ENCODE data around the gene MYO3B. TPM values are rescaled to one million over a fixed set of nuclear protein-coding genes. Genes with fewer than 3 reads are reported as not detected.

Gene MYO3B
- polyA plus RNA-seq, 1 of the 3 experiments (the other 2 are of a cell fraction): not detected

GRCh38 chr2:170553748-170554147 is 375.8 kb downstream of the MYO3B start:
- Histone ChIP-seq H3K4me2 (no peak overlapping the region), H3F3A (replicated peaks; ENCODE audit: insufficient read depth) (peaks cover 4% of the 10 kb centered on the region), H3K36me3 (replicated peaks in 1 of 2; ENCODE audit: control insufficient read depth in 1 of 2, insufficient read depth in 2 of 2, low read length in 1 of 2) (no peaks in the 10 kb centered on the region), H3K27me3 (ENCODE audit: insufficient read depth) (no peaks in the 10 kb centered on the region), H3K9me3 (no peaks in the 10 kb centered on the region), H3K9ac (no peak overlapping the region), H3K4me3 (ENCODE audit: low read depth in 2 of 2, low read length in 1 of 2) (no peak overlapping the region), H3K9me2 (no peaks in the 10 kb centered on the region), H2AFZ (ENCODE audit: low read depth) (no peak overlapping the region), H4K20me1 (ENCODE audit: insufficient read depth) (no peaks in the 10 kb centered on the region), H3K27ac (ENCODE audit: low read depth in 2 of 2, low read length in 1 of 2) (no peak overlapping the region), H3K4me1 (ENCODE audit: control insufficient read depth in 1 of 2, insufficient read depth in 2 of 2, low read depth in 1 of 2, low read length in 1 of 2) (no peaks in the 10 kb centered on the region), H3K79me2 (ENCODE audit: insufficient read depth) (no peaks in the 10 kb centered on the region)
- TF ChIP-seq IRF3 (IDR thresholded peaks at IDR 0.05; ENCODE audit: low read depth, low read length) (no peak), POLR2AphosphoS5 (IDR thresholded peaks at IDR 0.05; ENCODE audit: low read depth, low read length) (no peak), ZBTB33 (IDR thresholded peaks at IDR 0.05; ENCODE audit: borderline replicate concordance, low read depth) (no peak), NFIC (IDR thresholded peaks at IDR 0.05; ENCODE audit: borderline replicate concordance) (no peak), EP300 (IDR thresholded peaks at IDR 0.05; ENCODE audit: borderline replicate concordance in 1 of 2, low read depth in 1 of 2, low read length in 1 of 2) (no peak), JUND (IDR thresholded peaks at IDR 0.05) (no peak), USF2 (IDR thresholded peaks at IDR 0.05; ENCODE audit: borderline replicate concordance, low read depth, low read length) (no peak), NRF1 (IDR thresholded peaks at IDR 0.05; ENCODE audit: low read depth, low read length) (no peak), RXRA (IDR thresholded peaks at IDR 0.05; ENCODE audit: borderline replicate concordance, low read depth) (no peak), YY1 (IDR thresholded peaks at IDR 0.05; ENCODE audit: low read depth) (no peak), RAD21 (IDR thresholded peaks at IDR 0.05; ENCODE audit: low read length) (no peak), MAX (IDR thresholded peaks at IDR 0.05; ENCODE audit: low read depth) (no peak), EZH2phosphoT487 (IDR thresholded peaks at IDR 0.05; ENCODE audit: borderline replicate concordance, low read depth) (no peak), ELF1 (IDR thresholded peaks at IDR 0.05) (no peak), CHD2 (IDR thresholded peaks at IDR 0.05; ENCODE audit: low read length, partially characterized antibody) (no peak), TCF12 (IDR thresholded peaks at IDR 0.05) (no peak), MEF2A (IDR thresholded peaks at IDR 0.05; ENCODE audit: borderline replicate concordance, low read depth) (no peak)
- ChIA-PET POLR2A (no interaction called here), CTCF (no interaction called here)
- no peak for DNase-seq
- 19% methylated on average over 4 of the region's 4 CpGs for WGBS (ENCODE audit: low lambda C conversion rate)

All from SK-N-SH (cell line).